ENCODE results near the gene ZBTB24. TPM values are rescaled to one million over a fixed set of nuclear protein-coding genes. Genes with fewer than 3 reads are reported as not detected.

ZBTB24 gene
- total RNA-seq, 4 donors from 2014 or later, result 7.0 to 10.9 (median 9.0) TPM

DNA sequence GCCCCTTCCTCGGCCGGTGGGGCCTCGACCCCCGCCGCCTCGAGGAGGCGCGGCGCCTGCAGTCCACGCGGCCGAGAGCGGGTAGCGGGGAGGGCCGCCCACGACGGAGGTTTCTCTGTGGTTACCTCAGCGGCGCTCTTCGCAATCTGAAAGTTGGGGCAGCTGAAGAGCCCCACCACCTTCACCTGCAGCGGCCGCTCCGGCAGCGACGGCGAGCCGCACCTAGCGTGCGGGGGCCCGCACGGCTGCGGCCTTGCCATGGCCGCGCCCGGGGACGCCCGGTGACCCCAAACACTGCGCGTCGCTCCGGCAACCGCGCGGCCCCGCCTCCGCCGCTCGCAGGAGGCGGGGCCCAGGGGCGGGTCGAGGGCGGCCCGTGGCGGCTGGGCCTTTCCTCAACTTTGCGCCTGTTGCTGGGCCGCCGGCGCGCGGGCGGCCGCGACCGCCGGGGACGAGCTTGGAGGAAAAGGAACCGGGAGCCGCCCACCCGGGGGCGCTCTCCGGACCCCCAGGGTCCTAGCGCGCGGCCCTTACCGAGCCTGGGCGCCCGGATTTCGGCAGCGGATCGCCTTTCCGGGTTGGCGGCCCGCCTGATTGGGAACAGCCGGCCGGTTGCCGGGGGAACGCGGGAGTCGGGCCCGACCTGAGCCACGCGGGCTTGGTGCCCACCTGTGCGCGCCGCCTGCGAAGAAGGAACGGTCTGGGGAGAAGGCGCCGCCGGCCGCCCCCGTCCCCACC is 42.5 kb downstream of the ZBTB24 start, which contains the start of the genes PPIL6 and SMPD2:
Gene PPIL6, minus strand, starts transcription at position 298 of the 738 bp plus-strand sequence. Its CDS starts 38 bp downstream, at position 260.
Gene SMPD2, plus strand, starts transcription at position 394 of the 738 bp plus-strand sequence. CDS start 398 bp downstream, outside the sequence.
- TF ChIP-seq, protein P1, sequence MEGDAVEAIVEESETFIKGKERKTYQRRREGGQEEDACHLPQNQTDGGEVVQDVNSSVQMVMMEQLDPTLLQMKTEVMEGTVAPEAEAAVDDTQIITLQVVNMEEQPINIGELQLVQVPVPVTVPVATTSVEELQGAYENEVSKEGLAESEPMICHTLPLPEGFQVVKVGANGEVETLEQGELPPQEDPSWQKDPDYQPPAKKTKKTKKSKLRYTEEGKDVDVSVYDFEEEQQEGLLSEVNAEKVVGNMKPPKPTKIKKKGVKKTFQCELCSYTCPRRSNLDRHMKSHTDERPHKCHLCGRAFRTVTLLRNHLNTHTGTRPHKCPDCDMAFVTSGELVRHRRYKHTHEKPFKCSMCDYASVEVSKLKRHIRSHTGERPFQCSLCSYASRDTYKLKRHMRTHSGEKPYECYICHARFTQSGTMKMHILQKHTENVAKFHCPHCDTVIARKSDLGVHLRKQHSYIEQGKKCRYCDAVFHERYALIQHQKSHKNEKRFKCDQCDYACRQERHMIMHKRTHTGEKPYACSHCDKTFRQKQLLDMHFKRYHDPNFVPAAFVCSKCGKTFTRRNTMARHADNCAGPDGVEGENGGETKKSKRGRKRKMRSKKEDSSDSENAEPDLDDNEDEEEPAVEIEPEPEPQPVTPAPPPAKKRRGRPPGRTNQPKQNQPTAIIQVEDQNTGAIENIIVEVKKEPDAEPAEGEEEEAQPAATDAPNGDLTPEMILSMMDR (IDR thresholded peaks at IDR 0.05; ENCODE audit: low read depth), result no peak

DNA sequence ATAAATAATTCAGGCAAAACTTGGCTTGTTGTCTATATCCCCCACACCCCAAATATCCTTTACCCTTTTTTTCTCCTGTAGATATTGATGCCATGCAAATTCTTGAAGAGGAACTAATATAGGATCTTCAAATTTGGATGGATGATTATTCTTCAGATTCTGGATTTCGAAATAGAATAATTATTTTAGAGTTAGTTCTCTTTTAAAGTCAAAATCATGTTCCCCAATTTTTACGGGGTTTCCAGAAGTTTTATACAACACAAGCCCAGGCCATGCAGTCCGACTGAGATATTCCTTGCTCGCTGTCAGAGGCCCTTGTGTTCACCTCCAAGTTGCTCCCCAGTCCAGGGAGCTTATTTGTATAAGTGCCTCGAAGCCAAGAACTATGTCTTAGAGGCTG is 47.0 kb downstream of the ZBTB24 start:
- TF ChIP-seq, protein P1 (IDR thresholded peaks at IDR 0.05; ENCODE audit: low read depth), result no peak

DNA sequence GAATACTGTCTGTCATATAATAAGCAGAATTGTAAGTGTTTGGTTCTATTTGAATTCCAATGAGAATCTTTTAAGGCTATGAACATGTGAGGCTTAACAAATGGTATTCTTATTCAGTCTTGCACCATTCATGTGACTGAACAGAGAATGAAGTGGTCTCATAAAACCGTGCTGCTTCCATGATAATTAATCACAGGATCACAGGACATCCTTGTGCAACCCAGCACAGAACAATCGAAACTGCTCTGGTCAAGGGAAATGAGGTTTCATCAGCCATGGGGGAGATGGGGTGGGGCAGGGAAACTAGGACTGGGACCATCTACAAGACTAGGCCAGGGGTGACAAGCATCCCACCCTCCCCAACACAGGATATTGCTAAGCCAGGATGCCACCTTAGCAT is 48.6 kb downstream of the ZBTB24 start:
- TF ChIP-seq, protein P1 (IDR thresholded peaks at IDR 0.05; ENCODE audit: low read depth), result no peak

DNA sequence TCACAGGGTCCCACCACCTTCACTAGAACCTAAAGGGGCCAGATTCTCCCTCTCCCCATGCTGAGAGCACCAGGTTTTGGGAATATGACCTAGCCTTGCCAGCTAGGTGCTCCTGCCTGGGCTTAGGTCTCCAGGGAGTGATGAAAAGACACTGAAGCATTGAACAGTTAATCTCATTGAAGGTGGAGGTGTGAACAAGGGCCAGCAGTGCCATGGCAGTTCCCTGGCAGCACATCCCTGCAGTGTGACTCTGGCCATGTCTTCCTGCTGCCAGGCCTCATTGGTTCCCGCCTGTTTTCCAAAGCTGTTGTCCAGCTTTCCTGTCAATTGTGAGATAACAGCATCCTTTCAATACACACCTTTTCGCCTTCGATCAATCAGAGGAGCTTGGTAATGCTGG is 53.5 kb downstream of the ZBTB24 start:
- TF ChIP-seq, protein P1 (IDR thresholded peaks at IDR 0.05; ENCODE audit: low read depth), result no peak

DNA sequence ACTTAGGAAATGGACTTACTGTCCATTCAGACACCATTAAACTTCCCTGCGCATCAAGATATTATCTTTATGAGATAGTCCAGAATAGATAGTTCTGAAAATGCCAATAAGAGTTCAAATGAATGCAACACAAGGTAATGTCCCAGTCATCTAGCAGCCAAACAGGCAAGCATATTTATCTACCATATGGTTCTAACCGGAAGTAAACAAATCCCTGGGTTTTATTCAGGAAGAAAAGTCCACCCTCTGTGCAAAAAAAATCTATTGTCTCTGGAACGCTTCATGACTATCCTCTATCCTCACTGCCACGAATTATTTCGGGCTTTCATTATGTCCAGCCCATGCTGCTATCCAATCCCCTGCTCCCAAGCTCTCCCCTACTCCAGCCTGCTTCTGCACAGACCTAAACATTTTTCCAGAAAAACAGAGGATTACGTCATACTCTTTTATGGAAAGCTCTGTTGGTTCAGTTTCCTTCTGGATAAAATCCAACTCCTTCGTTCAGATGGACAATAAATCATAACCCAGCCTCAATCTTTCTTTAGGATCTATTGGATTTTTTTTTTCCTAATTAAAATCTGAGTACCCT is 54.0 kb downstream of the ZBTB24 start:
- TF ChIP-seq, protein P1 (IDR thresholded peaks at IDR 0.05; ENCODE audit: low read depth), result no peak

DNA sequence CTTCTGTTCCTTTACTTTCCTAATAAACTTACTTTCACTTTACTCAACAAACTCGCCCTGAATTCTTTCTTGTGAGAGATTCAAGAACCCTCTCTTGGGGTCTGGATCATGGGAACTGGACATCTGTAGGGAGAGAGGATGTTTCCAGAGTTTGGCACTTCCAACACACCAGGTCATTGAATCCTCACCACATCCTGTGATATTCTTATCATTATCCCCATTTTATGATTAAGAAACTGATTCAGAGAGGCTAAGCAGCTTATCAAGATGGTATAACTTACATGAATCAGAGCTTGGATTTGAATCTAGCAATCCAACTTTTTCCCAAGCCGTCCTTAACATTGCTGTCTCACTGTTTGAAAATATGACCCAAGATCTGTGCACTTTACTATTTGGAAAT is 58.1 kb downstream of the ZBTB24 start:
- TF ChIP-seq, protein P1 (IDR thresholded peaks at IDR 0.05; ENCODE audit: low read depth), result no peak

DNA sequence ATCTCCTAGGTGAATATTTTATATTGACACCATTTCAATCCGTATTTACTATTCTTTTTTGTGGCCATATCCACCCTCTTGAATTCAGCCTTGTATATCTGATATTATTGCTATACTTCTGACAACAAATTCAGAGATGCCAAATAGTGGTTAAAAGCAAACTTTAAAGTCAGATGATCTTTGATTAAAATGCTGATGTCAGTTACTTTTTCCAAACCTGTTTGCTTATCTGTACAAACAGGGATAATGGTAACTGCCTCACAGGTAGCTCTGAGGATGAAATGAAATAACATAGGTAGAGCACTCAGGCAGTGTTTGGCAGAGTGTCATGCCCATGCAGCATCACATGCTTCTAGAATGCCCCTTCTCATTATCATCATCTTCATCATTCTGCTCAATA is 61.8 kb downstream of the ZBTB24 start:
- TF ChIP-seq, protein P1 (IDR thresholded peaks at IDR 0.05; ENCODE audit: low read depth), result no peak
